Activated CD4-positive, alpha-beta T cell treated with anti-CD3 and anti-CD28 coated beads, Interleukin-2, amount 50 U/mL, for 1 hour (primary cell): ENCODE results near the gene XXYLT1.

ENCODE experiments used
- DNase-seq: peaks from one replicate; pipeline ENCODE4 v3.0.0-alpha.2; 2020

XXYLT1 gene

DNA sequence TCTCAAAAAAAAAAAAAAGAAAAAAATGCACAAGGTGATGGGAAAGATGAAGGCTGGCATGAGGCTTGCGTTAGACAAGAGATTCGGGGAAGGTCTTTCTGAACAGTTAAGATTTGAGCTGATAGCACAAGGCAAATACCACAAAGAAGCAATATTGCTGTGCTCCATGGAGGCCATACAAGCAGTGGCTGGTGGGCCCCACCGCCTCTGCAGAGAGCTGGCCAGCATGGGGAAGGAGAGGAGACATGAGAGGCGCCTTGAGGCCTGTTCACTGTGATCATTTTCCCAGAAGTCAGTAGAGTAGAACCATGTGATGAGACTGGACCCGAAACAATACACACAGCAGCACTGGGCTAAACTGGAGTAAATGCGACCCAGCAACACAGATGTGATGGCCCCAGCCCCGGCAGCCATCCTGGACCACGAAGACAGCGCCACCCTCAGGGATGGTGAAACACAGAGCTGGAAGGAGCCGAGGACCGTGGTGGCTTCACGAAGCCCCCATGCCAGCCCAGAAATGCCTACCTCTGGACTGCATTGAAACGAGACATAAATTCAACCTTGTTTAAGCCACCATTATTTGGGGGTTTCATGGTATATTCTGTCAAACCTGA is 5.5 kb downstream of the XXYLT1 start:
- DNase-seq: no peak

DNA sequence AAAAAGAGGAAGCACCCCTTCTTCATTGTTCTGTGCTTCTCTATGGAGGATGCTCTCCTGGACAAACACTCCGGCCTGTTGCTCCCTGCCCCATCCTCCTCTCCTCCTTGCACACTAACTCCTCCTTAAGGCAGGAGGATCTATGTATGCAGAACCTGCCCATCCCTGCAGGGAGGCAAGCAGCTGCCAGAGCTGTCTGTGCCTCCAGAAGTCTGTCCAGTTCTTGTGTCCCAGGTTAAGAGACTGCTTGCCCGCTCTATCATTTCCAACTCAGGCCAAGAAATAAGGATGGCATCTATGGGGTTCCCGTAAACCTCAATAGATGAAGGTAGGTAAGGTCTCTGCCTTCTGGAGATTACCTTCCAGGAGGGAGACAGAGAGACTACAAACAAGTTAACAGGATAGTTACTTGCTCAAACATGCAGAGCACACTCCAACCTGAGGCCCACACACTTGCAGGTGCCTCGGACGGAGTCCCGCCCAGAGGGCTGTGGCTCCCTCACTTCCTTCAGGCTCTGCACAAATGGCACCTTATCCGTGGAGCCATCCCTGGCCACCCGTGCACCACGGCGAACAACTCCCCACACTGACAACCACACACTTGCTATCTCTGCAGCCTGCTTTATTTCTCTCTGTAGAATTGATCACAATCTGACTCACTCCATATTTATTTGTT is 6.9 kb downstream of the XXYLT1 start:
- DNase-seq: no peak

DNA sequence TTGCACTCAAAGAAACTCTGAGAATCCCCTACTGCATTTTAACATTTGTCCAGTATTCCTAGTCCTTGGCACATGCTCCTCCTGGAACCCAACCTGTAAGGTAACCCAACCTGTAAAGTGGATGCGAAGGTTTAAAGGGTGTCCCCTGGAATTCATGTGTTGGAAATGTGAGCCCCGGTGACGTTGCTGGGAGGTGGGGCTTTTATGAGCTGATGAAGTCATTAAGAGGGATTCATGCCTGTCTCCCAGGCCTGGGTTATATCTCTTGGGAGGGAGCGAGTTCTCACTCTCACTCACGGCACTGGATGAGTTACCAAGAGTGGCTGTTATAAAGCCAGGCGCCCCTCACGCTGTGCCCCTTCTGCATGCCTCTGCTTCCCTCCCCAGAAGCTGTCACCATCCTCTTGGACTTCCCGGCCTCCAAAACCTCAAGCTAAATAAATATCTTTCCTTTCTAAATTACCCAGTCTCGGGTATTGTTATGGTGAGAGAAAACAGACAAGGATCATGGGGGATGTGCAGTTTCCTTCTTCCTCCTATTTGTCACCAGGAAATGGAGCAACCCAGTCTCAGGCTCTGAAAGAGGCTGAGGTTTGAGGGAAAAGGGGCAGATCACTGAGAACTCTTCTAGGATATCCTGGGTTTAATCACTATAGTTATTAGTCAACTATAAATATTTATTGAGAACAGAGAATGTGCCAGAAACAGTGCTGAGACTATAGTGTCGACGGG is 7.6 kb downstream of the XXYLT1 start:
- DNase-seq: no peak

DNA sequence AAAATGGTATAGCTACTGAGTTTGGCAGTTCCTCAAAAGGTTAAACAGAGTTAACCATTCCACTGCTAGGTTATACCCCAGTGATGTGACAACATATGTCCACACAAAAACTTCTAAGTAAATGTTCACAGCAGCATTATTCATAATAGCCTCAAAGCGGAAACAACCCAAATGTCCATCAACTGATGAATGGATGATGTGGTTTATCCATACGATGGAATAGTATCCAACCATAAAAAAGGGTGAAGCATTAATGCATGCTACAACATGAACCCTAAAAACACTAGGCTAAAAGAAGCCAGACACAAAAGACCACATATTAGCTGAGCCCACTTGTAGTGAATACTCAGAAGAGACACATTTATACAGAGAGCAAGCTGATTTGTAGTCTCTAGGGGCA is 9.0 kb downstream of the XXYLT1 start:
- no peak for DNase-seq

DNA sequence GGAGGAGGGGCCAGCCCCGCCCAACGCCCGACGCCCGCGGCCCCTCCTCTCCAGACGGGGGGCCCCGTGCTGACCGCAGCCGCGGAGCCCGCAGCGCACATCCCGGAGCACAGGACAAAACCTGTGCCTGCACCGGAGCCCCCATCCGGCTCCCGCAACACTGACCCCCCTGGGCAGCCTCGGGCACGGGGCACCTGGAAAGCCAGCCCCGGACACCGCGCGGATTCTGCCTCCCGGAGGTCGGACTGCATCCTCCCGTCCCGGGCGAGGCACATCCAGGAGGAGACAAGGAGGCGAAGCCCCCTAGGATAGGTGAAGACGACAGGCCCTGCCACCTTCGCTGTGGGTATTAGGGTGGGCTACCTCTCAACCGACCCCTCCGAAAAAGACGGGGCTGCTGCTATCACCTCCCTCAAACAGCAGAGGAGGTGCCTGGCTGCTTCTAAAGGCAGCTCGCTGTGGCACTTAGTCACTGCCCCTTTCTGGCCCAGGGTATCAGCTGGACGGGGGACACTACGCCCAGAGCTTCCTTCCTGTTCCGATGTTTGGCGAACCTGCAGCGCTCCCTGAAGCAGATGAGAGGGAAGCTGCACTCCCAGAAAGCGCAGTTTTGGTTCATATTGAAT is 10.6 kb downstream of the XXYLT1 start:
- DNase-seq: peak; percentile 19

DNA sequence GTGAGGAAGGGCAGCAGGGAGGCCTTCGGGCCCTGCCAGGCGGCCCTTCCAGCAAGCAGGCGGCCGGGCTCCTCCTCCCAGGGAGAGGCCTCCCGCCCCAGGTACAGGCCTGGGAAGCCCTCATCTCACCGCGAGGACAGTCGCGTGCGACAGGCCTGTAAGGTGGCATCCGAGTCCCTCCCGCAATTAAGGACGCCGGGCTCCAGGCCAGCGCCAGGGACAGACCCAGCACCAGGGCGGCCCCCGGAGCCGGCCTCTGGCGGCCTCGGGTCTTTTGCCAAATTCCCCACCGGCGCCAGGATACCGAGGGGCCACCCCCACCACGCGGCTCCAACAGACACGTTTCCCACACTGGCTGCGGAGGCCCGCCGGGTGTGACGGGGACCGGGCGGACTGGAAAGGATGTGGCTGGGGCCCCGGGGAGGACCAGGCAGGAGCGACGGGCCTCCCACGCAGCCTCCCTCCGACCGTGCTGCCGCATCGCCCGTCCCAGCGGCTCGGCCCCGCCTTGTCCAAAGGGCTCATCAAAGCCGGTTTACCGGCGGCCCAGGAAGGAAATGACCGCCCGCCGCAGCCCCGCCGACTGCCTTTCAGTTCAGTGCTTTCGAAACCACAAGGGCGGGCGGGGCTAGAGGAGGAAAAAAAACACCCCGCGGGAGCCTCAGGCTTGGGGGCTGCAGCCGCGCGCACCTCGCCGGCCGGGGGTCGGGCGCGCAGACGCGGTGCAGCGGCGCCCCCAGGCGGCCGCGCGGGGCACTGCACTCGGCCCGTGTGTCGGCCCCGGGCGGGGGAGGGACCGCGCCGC is 11.3 kb downstream of the XXYLT1 start:
- peak; percentile 85 for DNase-seq

DNA sequence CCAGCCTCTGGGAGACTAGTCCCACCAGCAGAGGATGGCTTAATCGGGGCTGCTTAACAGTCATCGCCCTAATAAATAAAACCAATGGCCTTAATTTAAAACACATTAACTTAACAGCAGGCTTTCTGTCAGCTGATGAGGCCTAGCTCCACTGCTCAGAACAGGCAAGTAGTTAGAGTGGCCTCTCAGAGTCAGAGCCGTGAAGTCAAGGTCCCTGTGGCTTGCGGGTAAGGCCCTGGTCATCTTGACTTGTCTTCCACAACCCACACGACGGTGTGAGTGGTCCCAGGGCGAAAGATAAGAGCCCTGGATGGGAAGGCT is 11.8 kb downstream of the XXYLT1 start:
- no peak for DNase-seq

DNA sequence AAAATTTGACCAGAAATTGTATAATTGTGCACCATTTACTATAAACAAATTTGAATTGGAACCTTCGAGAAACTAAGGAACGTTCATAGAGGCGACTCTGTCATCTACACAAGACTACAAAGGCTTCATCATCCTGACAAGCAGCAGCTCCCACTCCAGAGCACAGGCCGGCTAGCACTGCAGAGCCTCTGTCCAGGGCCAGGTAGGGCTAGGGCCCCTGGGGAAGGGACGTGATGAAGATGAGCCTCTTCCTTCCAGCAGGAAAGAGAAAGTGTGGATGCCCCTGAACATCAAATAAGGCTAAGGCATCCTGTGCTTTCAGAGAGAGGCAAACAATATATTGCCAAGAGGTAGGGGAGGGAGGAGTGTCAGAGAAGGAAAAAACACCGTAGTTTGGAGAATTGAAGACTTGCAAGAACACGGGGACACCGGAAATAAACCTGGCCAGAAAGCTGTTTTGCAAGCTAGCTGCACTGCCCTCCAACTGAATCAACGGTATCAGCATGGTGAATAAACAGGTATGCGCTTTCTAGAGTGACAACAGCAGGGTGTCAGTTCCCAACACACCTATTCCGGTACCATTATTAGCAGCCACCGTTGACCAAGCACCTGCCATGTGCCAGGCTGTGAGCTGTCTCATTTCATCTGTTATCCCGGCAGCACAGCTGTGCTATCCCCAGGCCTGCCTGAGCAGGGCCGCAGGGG is 12.4 kb downstream of the XXYLT1 start:
- DNase-seq: no peak

DNA sequence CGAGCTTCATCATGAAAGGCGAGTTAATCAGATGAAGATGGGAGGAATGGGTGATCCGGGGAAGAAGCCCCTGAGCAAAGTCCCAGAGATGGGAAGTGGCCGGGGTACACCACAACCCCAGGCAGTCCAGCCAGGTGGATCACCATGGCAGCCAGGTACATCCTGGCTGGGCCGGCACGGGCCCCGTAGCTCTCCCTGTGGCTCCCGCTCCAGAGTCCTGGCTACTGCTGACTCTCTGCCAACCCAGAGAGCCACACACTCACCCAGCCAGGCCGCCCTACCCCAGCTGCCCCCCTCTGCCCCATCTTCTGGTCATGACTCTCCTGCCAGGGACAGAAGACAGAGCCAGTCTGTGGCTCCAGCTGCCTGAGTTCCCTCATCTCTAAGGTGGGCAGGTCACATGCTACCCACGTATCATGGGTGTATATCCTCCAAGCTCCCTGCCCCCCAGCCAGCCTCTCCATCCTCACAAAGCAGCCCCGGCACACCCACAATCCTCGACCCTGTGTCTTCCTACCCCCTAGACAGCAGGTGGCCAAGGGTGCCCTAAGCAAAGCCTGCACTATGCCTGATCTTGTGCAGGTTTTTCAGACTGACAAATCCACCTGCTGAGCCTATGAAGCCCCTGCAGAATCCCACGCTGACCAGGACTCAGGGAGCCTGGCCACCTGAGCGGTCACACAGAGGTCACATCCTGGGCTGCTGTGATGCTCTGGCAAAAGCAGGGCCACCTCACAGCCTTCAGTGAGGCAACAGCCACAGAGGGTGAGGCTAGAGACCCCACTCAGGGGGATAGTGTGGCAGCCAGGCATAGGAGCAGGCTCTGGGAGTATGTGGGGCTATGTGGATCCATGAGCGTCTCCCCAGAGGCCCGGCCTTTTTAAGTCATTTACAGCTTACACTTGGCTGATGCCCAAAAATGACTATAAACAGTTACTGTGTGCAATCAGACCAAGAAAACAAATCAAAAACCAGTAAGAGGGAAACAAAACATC is 13.2 kb downstream of the XXYLT1 start:
- DNase-seq: no peak

DNA sequence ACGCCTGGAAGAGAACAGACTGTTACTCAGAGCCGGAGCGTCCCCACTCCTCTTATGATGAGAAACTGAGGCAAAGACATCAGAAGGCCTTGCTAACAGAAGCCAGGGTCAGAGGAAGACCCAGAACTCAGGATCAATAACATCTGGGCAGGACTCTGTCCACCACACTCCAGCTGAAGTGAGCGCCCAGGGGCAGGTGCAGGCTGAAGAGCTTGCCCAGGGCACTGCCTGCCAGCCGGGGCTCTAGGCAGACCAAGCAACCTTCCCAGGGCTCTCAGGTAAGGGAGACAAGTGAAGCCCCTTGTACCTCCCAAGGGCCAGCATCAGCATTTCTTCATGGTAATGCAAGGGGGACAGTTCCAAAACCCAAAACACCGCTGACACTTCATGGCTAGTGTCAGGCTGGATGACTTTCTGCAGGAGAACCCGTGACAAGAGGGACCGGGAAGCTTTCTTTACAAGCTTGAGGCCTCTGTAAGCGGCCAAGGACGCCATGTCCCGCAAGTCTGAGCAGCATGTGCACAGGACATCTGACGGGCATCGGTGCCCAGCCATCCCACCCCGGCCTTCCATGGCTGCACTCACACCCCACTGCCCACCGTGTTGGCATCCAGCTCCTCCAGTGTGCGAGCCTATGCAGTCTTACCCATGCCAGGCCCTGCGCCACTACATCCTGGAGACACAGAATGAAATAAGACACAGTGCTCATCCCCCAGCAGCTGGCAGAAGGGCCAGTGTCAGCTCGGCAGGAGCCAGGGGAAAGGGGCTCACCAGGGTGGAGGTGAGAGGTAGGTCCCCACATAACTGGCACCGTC is 14.1 kb downstream of the XXYLT1 start:
- DNase-seq: no peak

DNA sequence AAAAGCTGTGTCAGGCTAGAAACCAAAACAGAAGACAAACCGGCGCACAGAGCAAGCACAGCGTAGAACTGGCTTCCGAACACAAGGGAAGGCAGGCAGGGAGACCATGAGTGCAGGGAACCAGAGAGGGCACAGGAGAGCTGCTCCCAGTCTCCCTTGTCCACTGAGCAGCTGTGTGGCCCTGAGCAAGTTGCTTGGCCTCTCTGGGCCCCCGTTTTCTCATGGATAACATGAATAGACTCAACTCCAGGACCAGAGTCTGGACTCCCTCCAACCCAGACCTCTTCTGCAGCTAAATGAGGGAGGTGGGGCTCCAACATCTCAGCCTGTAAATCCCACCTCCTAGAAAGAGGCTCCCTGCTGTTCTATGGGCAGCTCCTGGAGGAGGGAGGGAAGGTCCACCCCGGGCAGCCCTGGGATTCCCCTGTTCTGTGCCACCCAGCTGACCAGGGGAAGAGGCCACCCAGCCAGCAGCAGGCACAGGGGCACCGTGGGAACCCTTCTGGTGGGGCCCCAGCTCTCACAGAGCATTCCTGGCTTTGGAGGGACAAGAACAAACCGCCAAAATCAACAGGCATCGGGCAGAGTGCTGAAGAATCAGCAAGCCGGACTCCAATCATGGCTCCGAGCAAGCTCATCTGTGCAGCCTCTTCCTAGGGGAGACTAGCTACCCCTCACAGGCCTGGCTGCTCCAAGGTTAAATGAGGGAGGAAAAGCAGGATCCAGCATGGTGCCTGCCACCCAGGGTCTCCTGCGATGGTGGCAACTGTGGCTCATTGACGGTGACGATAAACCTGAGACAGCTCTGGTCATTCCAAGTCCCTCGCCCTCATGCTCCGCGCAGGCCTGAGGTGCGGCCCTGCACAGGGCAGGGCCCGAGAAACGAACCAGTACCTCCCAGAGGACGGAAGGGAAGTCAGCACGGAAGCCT is 15.1 kb downstream of the XXYLT1 start:
- DNase-seq: no peak

DNA sequence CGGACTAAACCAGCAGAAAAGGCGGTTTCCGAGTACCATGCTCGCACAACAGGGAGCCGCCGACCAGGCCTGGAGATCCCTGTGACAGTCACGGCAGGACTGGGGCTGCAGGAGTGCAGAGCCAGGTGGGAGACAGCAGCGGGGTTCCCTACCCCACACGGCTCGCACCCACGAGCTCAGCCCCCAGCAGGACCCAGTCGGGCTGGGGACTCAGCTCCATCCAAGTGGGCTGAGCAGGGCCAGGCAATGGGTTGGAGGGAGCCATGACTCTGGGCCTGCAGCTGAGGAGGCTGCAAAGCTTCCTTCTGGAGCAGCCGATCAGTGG is 15.8 kb downstream of the XXYLT1 start:
- no peak for DNase-seq

DNA sequence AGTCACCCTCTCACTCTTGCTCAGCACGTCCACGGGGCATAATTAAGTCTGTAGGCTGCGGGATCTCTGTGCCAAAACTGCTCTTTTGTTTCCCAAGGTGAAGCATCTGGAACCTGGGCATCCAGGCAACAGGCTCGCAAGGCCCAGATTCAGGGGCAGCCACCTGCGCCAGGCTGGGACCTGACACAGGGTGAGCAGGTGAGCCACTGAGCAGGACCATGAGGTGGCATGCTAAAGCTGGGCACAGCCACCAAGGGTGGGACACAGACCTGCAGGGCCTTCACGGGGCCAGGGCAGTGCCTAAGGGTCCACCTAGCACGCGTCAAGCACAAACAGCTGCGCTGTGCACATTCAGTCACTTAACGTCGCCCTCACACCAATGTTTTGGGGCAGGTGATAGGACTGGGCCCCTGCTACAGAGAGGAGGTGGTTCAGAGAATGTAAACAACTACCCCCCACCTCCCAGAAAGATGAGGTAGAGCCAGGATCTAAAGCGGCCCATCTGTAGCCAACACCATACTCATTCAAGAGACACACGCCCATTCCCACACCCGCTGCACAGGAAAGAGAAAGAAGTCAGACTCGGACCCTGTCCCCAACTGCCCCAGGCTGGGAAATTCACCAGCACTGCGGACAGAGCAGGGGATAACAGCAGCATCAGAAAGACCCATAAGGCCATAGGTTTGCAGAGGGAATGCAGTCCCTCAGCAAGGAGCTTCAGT is 16.3 kb downstream of the XXYLT1 start:
- no peak for DNase-seq

DNA sequence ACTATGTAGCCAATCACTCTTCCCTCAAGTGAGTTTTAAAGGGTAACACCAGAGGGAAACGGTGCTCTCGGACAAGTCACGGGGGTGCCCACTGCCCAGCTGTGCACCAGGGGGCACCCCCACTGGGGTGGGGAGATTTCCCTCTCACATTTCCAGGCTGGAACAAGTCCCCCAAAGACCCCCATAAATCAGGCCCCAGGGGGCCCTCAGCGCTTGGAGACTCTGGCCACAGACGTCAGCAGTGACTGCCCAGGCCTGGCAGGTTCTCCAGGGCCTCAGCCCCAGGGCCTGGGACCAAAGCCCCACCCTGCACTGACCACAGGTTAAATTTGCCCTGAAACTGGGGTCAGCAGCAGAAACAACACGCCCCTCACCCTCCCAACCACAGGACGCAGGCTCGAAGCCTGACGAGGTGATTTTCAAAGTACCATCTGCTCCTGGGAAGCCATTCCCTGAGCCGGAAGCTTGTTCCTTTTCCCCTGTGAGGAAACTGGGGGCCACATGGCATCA is 17.0 kb downstream of the XXYLT1 start:
- no peak for DNase-seq

DNA sequence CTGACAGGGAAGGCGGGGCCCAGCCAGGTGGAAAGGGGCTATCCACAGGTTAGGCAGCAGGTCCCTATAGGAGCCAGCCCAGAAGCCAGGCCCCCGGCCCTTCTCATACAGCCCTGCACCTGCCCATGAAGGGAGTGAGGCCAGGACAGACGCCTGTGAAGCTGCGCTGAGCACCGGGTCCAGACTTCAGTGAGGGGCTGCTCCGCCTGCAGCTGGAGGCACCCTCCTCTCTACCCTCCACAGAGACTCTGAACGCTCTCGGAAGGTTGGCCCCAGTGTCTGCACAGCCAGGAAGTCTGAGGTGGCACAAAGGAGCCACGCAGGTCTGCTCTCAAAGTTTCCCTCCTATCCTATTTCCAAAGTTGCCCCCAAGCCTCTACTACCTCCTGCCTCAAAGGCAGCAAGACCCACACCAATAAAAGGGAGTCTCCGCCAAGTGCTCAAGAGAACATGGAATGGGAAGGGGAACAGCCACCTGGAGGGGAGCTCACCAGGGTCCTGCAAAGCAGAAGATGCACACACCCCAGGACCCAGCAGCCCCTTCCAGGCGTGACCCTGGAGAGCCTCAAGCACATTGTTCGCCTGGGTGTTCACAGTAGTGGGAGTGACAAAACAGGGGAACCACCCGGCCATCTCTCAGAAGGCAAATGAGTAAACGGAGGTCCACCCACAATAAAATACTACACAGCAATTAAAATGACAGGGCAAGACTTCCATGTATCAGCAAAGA is 19.5 kb downstream of the XXYLT1 start:
- DNase-seq: no peak

DNA sequence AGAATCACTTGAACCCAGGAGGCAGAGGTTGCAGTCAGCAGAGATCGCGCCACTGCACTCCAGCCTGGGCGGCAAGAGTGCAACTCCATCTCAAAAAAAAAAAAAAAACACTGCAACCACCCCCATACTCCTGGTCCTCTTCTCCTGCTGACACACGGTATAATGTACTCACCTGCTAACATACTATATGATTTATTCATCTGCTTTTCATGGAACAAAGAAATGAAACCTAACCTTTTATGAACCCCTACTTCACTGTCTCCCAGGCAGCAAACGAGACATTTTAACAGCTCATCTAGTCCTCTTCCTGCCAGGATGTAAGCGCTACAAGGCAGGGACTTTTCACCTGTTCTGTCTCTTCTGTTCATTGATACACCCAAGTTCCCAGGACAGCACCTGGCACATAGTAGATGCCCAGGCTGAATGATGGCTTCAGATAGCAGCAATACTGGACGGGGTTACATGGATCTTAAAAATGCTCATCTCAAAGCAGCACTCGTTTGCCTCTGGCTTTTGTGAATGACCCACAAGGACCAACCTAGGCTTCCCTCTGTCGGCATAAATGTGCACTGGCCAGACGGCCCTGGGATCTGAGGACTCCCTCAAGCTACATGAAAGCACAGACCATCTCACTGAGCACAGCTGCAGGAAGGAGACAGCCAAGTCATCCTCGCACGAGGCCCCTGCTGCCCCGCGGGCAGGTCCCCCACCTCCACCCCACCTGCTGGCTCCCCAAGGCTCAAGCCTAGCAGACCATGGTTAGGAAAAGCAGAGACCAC is 20.3 kb downstream of the XXYLT1 start:
- DNase-seq: no peak
